Loucy (cell line): ENCODE data around the gene TIGD3.
A peak's percentile ranks its signal among the peaks of the same experiment; 100 is the strongest.

Source experiments
- H2AFZ ChIP-seq: fragments of 200-600 bp; sonication (generic); 2 replicates; pipeline ENCODE4 v1.6.0; 2016; ENCODE audit warnings: antibody characterized with exemption, mild to moderate bottlenecking, low read length, moderate library complexity
- H3F3A ChIP-seq: fragments of 200-600 bp; 2 replicates; pipeline ENCODE4 v1.6.0; 2016; ENCODE audit warnings: antibody characterized with exemption, low read depth, mild to moderate bottlenecking
- H3K27me3 ChIP-seq: fragments of 200-600 bp; sonication (generic); 2 replicates; pipeline ENCODE4 v1.6.1; 2014; ENCODE audit warnings: low read length, mild to moderate bottlenecking; ENCODE audit not compliant: insufficient read depth, poor library complexity, severe bottlenecking
- H3K36me3 ChIP-seq: fragments of 200-600 bp; sonication (generic); 2 replicates; pipeline ENCODE4 v1.6.1; 2016; ENCODE audit warnings: low read length; ENCODE audit not compliant: insufficient read depth
- H3K4me1 ChIP-seq: fragments of 200-600 bp; sonication (generic); 2 replicates; pipeline ENCODE4 v1.5.1; 2014; ENCODE audit warnings: low read length, mild to moderate bottlenecking; ENCODE audit not compliant: insufficient read depth, poor library complexity, severe bottlenecking
- H3K4me2 ChIP-seq: fragments of 200-600 bp; sonication (generic); 2 replicates; pipeline ENCODE4 v1.6.0; 2014; ENCODE audit warnings: antibody characterized with exemption, low read length, low read depth, mild to moderate bottlenecking; ENCODE audit not compliant: poor library complexity, severe bottlenecking
- H3K4me3 ChIP-seq: fragments of 200-600 bp; sonication (generic); 2 replicates; pipeline ENCODE4 v1.5.1; 2014; ENCODE audit warnings: low read length, mild to moderate bottlenecking, mixed read lengths; ENCODE audit not compliant: poor library complexity, severe bottlenecking
- H3K79me2 ChIP-seq: fragments of 200-600 bp; sonication (generic); 2 replicates; pipeline ENCODE4 v1.6.1; 2014; ENCODE audit warnings: low read length; ENCODE audit not compliant: insufficient read depth
- H3K9ac ChIP-seq: fragments of 200-600 bp; sonication (generic); 2 replicates; pipeline ENCODE4 v1.6.0; 2014; ENCODE audit warnings: mild to moderate bottlenecking, low read depth, low read length, moderate library complexity; ENCODE audit not compliant: poor library complexity, severe bottlenecking
- H3K9me2 ChIP-seq: fragments of 200-600 bp; sonication (generic); replicated peaks from 2 replicates; pipeline ENCODE4 v1.6.1; 2016; ENCODE audit warnings: low read depth, low read length, mixed read lengths
- H3K9me3 ChIP-seq: fragments of 200-600 bp; sonication (generic); 2 replicates; pipeline ENCODE4 v1.6.1; 2014; ENCODE audit warnings: mild to moderate bottlenecking, antibody characterized with exemption, low read length, low read depth; ENCODE audit not compliant: insufficient read depth
- H4K20me1 ChIP-seq: fragments of 200-600 bp; sonication (generic); 2 replicates; pipeline ENCODE4 v1.6.0; 2014; ENCODE audit warnings: antibody characterized with exemption, low read length, mild to moderate bottlenecking; ENCODE audit not compliant: insufficient read depth, poor library complexity, severe bottlenecking
- EZH2phosphoT487 ChIP-seq: fragments of 200-600 bp; IDR thresholded peaks from 2 replicates; pipeline ENCODE4 v1.6.1; 2018; ENCODE audit warnings: antibody characterized with exemption, mild to moderate bottlenecking, moderate library complexity, borderline replicate concordance
- TF ChIP-seq, protein P1 (sequence below): fragments of 200-600 bp; sonication (generic); conservative IDR thresholded peaks from 2 replicates; pipeline ENCODE4 v1.5.1; 2014; ENCODE audit warnings: mild to moderate bottlenecking, antibody characterized with exemption, low read length

TIGD3 gene

DNA sequence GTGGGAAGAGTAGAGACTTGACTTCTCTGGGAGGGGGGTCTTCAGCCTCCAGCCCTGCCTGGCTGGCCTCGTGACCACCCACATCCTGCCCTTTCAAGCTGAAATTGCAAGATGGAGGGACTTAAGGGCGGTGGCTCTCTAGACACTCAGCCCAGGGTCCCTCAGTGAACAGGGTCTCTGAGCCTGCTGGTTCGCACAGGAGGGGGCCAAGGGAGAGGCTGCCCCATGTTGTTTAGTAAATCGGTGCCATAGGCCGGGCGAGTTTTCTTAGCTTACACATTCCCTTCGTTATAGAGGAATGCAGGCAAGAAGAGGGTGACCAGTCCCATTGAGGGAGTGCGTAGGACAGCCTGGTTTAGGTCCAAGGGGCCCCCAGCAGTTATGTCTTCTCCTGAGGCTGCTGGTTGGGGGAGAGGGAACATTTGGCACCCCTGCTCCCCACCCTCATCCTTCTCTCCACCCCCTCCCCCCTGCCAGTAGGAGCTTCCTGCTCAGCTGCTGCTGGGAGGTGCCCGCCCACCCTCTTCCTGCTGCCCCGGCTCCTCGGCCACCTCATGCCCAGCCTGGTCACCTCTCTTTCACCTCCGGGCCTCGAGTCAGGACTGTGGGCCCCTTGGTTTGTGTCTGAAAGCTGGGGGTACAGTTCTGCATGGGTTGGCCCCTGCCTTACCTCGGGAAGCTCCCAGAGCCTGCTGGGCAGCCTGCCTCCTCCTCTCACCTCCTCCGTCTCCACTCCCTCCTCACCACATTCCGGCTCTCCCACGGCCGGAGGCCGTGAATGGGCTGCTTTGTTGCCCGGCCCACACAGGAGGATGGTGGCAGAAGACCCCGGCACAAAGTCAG, 35.8 kb downstream of the TIGD3 start:
- peaks cover 45% of the 10 kb centered on the region for H3K4me1 ChIP-seq
- H3K9ac ChIP-seq = peak overlapping the region; percentile 89
- H3K79me2 ChIP-seq = peaks cover 75% of the 10 kb centered on the region
- H3K4me3 ChIP-seq = peak overlapping the region; percentile 65
- H3K4me2 ChIP-seq = peak overlapping the region; percentile 80
- no peaks in the 10 kb centered on the region for H3K27me3 ChIP-seq
- peaks cover 9% of the 10 kb centered on the region; the same call in 1 of the 2 replicates for H3K36me3 ChIP-seq
- no peak overlapping the region for H2AFZ ChIP-seq
- TF ChIP-seq, protein P1, sequence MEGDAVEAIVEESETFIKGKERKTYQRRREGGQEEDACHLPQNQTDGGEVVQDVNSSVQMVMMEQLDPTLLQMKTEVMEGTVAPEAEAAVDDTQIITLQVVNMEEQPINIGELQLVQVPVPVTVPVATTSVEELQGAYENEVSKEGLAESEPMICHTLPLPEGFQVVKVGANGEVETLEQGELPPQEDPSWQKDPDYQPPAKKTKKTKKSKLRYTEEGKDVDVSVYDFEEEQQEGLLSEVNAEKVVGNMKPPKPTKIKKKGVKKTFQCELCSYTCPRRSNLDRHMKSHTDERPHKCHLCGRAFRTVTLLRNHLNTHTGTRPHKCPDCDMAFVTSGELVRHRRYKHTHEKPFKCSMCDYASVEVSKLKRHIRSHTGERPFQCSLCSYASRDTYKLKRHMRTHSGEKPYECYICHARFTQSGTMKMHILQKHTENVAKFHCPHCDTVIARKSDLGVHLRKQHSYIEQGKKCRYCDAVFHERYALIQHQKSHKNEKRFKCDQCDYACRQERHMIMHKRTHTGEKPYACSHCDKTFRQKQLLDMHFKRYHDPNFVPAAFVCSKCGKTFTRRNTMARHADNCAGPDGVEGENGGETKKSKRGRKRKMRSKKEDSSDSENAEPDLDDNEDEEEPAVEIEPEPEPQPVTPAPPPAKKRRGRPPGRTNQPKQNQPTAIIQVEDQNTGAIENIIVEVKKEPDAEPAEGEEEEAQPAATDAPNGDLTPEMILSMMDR = no peak
- TF ChIP-seq EZH2phosphoT487 = no peak
- H3K9me2 ChIP-seq = no peaks in the 10 kb centered on the region
- H3K9me3 ChIP-seq = no peaks in the 10 kb centered on the region
- peaks cover 19% of the 10 kb centered on the region for H4K20me1 ChIP-seq
- H3F3A ChIP-seq = no peaks in the 10 kb centered on the region

DNA sequence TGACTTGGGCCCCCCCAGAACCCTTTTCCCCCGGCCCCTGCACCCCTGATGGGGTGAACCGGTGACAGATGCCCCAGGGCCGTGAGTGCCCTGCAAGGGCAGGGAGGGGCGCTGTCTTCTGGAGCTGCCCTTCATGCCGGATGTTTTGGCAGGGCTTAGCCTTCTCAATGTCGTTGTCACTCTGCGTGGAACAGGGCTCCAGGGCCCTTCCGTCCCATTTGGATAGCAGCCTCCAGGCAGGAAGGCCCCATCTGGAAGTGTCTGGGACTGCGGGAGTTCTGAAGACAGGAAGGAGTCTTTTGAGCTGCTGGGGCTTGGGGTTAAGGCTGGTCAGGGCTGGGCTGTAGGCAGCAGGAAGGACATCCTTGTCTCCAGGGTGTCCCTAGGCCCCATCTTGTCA, 36.4 kb downstream of the TIGD3 start:
- Histone ChIP-seq H3K27me3 (no peaks in the 10 kb centered on the region), H3K9ac (peak overlapping the region; percentile 89), H3K36me3 (peaks cover 13% of the 10 kb centered on the region; the same call in 1 of the 2 replicates), H3K4me3 (peak overlapping the region; percentile 65), H3K4me2 (peak overlapping the region; percentile 80), H4K20me1 (peaks cover 19% of the 10 kb centered on the region), H3F3A (no peaks in the 10 kb centered on the region), H3K79me2 (peaks cover 74% of the 10 kb centered on the region), H3K4me1 (peaks cover 40% of the 10 kb centered on the region), H3K9me2 (no peaks in the 10 kb centered on the region), H2AFZ (no peak overlapping the region), H3K9me3 (no peaks in the 10 kb centered on the region)
- TF ChIP-seq, protein P1 = no peak
- TF ChIP-seq EZH2phosphoT487 = no peak

- Histone ChIP-seq H3K9me2 (no peaks in the 10 kb centered on the region), H3K27me3 (no peaks in the 10 kb centered on the region), H3K4me1 (peaks cover 37% of the 10 kb centered on the region), H4K20me1 (peaks cover 15% of the 10 kb centered on the region), H3K4me2 (no peak overlapping the region), H2AFZ (no peak overlapping the region), H3K36me3 (peaks cover 17% of the 10 kb centered on the region; the same call in 1 of the 2 replicates), H3K79me2 (peaks cover 63% of the 10 kb centered on the region), H3K9ac (no peak overlapping the region), H3K9me3 (no peaks in the 10 kb centered on the region), H3K4me3 (no peak overlapping the region), H3F3A (no peaks in the 10 kb centered on the region)
- TF ChIP-seq EZH2phosphoT487 = no peak
- TF ChIP-seq, protein P1 = 0 out of 2 replicates have a peak, but pooled peaks have one; percentile 12
Measured at GRCh38 chr11:65392186-65392829, 37.8 kb downstream of the TIGD3 start.
